ENCODE data around the gene SLC37A3.
"Not testable (repeated sequence)": the region's sequence is repeated elsewhere in the genome, so short reads cannot be mapped to it uniquely, and the experiment has no call there.

Gene SLC37A3

DNA sequence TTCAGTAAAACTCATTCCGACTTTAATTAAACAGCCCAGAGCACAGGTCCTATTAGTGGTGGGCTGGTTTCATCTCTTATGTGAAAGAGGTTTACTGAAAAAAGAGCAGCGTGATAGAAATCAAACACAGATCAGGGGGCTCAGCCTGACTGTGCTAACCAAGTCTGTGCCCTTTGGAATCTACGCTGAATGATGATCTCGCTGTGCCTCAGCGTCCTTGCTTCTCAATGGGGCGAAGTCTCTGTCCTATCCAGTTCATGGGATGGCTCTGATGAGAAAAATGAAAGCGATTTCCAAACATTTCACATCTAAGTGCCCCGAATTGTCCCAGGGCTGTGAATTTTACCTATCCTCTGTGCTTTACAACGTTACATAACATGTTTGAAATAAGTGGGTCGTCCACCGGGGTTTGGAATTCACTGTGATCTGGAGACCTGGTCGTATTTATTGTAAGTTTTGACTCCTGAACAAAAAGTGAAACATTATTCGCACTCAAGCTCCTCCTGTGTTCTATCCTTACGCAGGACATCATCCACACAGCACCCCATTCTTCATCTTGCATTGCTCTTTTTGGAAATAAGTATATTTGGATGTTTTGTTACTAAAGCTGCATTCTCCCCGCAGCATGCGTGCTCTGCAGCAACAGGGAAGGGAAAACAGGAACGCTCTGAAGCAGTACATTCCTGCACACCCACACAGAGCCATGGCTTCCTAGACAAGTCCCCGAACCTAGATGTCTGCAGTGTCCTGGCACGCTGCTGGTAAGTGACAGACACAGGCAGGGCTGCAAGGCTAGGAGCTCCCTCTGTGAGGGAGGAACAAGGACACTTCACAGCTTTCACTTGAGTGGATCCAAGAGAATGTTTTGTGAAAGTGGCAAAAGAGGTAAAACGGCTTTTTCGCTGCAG lies 83.5 kb downstream of the SLC37A3 start:
- no peak for DNase-seq (ENCODE audit: low read depth in 2 of 2)

GRCh38 chr7:140312141-140312846 lies 86.0 kb downstream of the SLC37A3 start:
- DNase-seq (ENCODE audit: low read depth in 2 of 2) = no peak

DNA sequence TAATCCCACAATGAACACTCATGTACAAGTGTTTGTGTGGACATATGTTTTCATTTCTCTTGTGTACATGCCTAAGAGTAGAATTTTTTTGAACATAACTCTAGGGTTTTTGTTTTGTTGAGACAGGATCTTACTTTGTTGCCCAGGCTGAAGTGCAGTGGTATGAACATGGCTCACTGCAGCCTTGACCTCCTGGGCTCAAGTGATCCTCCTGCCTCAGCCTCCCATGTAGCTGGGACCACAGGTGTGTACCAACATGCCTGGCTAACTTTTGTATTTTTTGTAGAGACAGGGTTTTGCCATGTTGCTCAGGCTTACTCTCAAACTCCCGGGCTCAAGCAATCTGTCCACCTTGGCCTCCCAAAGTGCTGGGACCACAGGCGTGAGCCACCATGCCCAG lies 87.2 kb downstream of the SLC37A3 start:
- not testable (repeated sequence) for DNase-seq (ENCODE audit: low read depth in 2 of 2)

DNA sequence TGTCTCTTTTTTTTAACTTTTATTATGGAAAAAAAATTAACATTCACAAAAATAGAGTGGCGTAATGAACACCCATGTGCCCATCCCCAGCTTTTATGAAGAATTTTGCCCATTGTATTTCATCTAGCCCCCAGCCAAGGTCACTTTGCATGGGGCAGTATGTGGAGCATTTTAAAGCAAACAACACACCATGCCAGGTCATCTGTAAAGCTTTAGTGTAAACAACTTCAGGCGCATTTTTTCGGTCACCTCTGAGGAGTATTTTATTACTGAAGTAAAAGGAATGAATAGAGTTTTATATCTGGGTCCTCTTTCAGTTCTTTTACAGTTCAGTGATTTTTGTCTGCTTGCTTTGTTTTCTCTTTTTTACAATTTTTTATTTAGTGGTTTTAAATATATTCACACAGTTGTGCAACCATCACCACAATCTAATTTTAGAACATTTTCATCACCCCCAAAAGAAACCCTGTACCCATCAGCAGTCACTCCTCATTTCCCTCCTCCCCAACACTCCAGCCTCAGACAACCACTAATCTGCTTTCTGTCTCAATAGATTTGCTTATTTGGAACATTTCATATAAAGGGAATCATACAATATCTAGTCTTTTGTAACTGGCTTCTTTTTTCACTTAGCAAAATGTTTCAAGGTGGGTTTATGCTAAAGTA lies 87.9 kb downstream of the SLC37A3 start:
- DNase-seq (ENCODE audit: low read depth in 2 of 2) = no peak

GRCh38 chr7:140308060-140308459 lies 90.3 kb downstream of the SLC37A3 start:
- DNase-seq (ENCODE audit: low read depth in 2 of 2) = no peak

- no peak for DNase-seq (ENCODE audit: low read depth in 2 of 2)
These were observed 94.0 kb downstream of the SLC37A3 start for GRCh38 chr7:140304191-140304799.

DNA sequence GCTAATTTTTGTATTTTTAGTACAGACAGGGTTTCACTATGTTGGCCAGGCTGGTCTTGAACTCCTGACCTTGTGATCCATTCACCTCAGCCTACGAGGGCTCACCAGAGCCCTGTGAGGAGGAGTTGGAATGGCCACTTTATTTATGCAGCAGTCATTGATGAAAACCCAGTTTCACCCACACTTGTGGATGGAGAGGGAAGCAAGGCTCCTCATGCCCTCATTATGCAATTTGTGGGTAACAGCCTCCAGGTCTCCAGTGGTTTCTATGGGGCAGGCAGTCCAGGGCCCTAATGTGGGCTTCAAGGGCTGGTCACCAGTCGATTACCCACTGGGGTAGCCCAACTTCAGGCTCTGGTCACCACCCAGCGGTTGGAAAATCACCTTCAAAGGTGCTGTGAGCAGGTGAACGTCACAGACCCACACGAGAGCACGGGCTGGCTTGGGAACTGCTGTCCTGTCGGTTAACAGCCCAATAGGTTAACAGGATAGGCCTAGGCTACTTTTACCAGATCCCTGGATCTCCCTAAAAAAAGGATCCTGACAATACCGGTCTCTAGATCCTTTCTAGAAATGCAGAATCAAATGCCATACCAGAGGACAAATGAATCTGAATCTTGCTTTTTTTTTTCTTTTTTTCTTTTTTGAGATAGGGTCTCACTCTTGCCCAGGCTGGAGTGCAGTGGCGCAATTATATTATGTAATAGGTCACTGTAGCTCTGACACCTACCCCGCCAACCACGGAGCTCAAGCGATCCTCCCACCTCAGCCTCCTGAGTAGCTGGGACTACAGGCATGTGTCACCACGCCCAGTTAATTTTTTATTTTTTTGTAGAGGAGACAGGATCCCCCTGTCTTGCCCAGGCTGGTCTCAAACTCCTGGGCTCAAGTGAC lies 97.8 kb downstream of the SLC37A3 start:
- DNase-seq (ENCODE audit: low read depth in 2 of 2) = no peak

- DNase-seq (ENCODE audit: low read depth in 2 of 2) = no peak
These were observed 100.1 kb downstream of the SLC37A3 start for GRCh38 chr7:140298213-140298612.

DNA sequence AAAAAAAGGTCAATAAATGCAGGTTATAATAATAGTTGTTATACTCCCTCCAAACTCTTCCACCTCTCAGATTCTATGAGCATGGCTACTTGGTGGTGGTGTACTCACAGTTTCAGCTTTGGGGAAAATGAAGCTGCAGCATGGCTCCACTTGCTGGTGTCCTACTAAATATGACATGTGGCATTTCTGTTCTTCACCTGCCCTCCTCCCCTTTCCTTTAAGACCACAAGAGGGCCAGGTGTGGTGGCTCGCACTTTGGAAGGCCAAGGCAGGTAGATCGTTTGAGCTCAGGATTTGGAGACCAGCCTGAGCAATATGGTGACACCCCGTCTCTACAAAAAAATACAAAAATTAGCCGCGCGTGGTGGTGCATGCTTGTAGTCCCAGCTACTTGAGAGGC lies 101.1 kb downstream of the SLC37A3 start:
- no peak for DNase-seq (ENCODE audit: low read depth in 2 of 2)

GRCh38 chr7:140295224-140295738 lies 103.0 kb downstream of the SLC37A3 start:
- no peak for DNase-seq (ENCODE audit: low read depth in 2 of 2)

DNA sequence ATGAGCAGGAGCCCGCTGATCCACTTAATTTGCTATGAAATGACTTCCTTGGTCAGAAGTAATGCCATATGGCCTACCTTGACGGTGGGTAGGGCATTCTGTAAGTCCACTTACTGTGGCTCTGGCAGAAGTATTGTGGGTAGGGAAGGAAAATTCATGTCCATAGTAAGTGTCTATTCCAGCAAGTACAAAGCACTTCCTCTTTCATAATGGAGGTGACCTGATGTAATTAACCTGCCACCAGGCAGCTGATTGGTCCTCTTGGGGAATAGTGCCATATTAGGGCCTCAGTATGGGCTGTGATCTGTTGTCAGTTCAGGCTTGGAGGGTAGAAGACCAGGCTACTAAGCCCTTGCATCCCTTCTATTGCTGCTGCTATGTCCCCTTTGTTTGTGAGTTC lies 103.9 kb downstream of the SLC37A3 start:
- no peak for DNase-seq (ENCODE audit: low read depth in 2 of 2)

DNA sequence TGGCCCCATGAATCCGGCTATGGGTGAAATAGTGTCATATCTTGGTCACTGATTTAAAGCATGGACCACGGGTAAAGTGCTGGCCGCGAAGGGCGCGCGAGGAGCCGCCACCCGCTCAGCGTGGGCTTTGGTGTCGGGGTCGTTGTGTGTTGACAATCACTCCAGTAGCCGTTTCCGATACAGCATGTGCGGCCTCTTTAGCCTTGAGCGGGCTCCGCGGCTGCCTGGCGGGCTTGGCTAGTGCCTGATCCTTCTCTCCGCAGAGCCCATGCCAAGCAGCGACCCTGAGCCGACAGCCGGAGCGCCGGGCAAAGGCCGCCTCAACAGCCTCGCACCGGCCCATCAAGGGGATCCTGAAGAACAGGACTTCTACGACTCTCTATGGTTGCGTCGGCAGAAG lies 105.9 kb downstream of the SLC37A3 start:
- no peak for DNase-seq (ENCODE audit: low read depth in 2 of 2)

DNA sequence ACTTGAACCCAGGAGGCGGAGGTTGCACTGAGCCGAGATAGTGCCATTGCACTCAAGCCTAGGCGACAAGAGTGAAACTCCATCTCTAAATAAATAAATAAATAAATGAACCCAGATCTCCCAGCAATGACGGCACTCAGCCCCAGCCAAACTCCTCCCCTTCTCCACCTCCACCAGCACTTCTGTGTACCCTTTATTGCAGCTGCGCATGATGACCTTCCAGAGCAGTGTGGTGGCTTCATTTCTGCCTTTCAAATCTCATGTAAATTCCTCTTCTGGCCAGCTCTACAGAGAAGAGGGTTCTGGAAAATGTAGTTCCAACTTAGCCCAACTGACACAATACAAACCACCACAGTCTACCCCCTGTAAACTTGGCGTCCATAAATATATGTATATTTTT lies 108.5 kb downstream of the SLC37A3 start:
- no peak for DNase-seq (ENCODE audit: low read depth in 2 of 2)

- no peak for DNase-seq (ENCODE audit: low read depth in 2 of 2)
These were observed 110.3 kb downstream of the SLC37A3 start for GRCh38 chr7:140287988-140288387.

DNA sequence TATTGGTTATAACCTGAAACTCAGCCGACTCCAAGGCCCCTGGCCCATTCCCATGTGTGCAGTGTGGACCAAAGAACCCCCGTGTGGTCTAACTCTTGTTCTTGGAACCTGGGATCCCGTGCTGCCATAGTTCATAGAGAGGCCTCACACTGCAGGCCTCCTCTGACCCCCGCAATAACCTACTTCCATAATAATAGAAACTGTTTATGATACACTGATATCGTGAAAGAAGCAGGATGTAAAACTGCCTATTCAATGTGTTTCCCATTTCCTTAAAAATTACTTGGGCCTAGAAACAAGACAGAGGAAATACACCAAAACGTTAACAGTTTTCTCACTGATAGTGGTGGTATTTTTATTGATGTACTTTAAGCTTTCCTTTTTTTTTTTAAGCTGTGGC lies 112.4 kb downstream of the SLC37A3 start:
- DNase-seq (ENCODE audit: low read depth in 2 of 2) = no peak

DNA sequence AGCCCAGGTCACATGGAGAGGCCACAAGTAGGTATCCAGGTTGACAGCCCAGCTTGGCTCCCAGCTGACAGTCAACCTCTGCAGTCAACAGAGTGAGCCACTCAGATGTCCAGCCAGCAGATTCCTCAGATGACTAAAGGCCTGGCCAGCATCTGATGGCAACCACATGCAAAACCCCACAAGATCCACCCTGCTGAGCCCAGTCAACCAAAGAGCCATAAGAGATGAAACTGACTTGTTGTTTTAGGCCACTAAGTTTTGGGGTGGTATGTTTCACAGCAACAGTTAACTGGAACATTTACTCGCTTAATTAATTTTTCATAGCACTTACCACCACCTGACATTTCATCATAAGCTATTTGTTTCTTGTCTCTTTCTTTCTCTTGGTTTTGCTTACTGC lies 114.3 kb downstream of the SLC37A3 start:
- no peak for DNase-seq (ENCODE audit: low read depth in 2 of 2)

Data from stimulated activated CD4-positive, alpha-beta T cell treated with anti-CD3 and anti-CD28 coated beads, Interleukin-1b, Interleukin-23, amount 100 ng/mL, for 1 hour (primary cell).